Measurements from ENCODE around the gene SMPD4. TPM values are rescaled to one million over a fixed set of nuclear protein-coding genes. Genes with fewer than 3 reads are reported as not detected.
"Not testable (repeated sequence)": the region's sequence is repeated elsewhere in the genome, so short reads cannot be mapped to it uniquely, and the experiment has no call there.

The SMPD4 gene
- total RNA-seq, 4 donors from 2014 or later, result 27.7 to 50.0 (median 37.0) TPM

GRCh38 chr2:130150181-130151144, 30.9 kb downstream of the SMPD4 start:
- H3K36me3 ChIP-seq, result peaks cover 0 to 46% of the 10 kb centered on the region in 2 donors
- ATAC-seq, result peak; percentile 15
- no peaks in the 10 kb centered on the region for H3K27me3 ChIP-seq
- TF ChIP-seq CTCF (IDR thresholded peaks at IDR 0.05), result no peak
- no peak for TF ChIP-seq EP300 (IDR thresholded peaks at IDR 0.05)
- TF ChIP-seq POLR2AphosphoS5 (IDR thresholded peaks at IDR 0.05), result no peak
- no peak for TF ChIP-seq POLR2A (IDR thresholded peaks at IDR 0.05)
- H3K9me3 ChIP-seq, result no peaks in the 10 kb centered on the region
- 85 to 86% methylated on average over 15 to 18 of the region's 23 CpGs for WGBS, 2 donors (ENCODE audit: low coverage in 1 of 2)
- peaks cover 0 to 1% (median 0%) of the 10 kb centered on the region in 3 donors for H3K4me1 ChIP-seq
- no peak overlapping the region for H3K4me3 ChIP-seq
- no peak overlapping the region for H3K27ac ChIP-seq

- peaks cover 0 to 27% of the 10 kb centered on the region in 2 donors for H3K36me3 ChIP-seq
- 30 to 40% methylated on average over 3 to 5 of the region's 6 CpGs for WGBS, 2 donors (ENCODE audit: low coverage in 1 of 2)
- H3K4me3 ChIP-seq, H3K9me3 ChIP-seq, ATAC-seq, H3K27me3 ChIP-seq, H3K27ac ChIP-seq: not testable (repeated sequence)
- H3K4me1 ChIP-seq, result peaks cover 0 to 14% (median 0%) of the 10 kb centered on the region in 3 donors
These were observed 32.9 kb downstream of the SMPD4 start for GRCh38 chr2:130148515-130148914.

- peak within 1 kb of the TSS in 2 of 4 donors; percentile 12 to 43 for H3K27ac ChIP-seq
- peak; percentile 89 for ATAC-seq
- not testable (repeated sequence) for H3K27me3 ChIP-seq, H3K36me3 ChIP-seq, H3K9me3 ChIP-seq
- WGBS, 2 donors (ENCODE audit: low coverage in 1 of 2), result 12 to 36% methylated on average over 5 to 9 of the region's 30 CpGs
- peaks cover 0 to 14% (median 0%) of the 10 kb centered on the region in 3 donors for H3K4me1 ChIP-seq
- peak within 1 kb of the TSS; percentile 30 to 46 for H3K4me3 ChIP-seq
These were observed 36.4 kb downstream of the SMPD4 start, which contains the start of gene CCDC74B for GRCh38 chr2:130145006-130145414. Gene CCDC74B, minus strand, starts transcription at chr2:130145112. Its CDS starts 116 bp downstream, at chr2:130144996.

GRCh38 chr2:130143266-130144039, 37.9 kb downstream of the SMPD4 start:
- H3K9me3 ChIP-seq, H3K27me3 ChIP-seq, H3K36me3 ChIP-seq, H3K27ac ChIP-seq, ATAC-seq: not testable (repeated sequence)
- Histone ChIP-seq H3K4me1 (peaks cover 0 to 14% (median 0%) of the 10 kb centered on the region in 3 donors), H3K4me3 (peak overlapping the region in 1 of 2 donors; percentile 46)
- 0% methylated on average over 1 of the region's 28 CpGs; no CpG with 5 or more reads in 1 of the 2 donors for WGBS, 2 donors (ENCODE audit: low coverage in 1 of 2)

GRCh38 chr2:130142396-130143265, 38.8 kb downstream of the SMPD4 start:
- WGBS, 2 donors (ENCODE audit: low coverage in 1 of 2), result no CpG with 5 or more reads among the region's 13 CpGs
- not testable (repeated sequence) for H3K27me3 ChIP-seq, H3K27ac ChIP-seq, H3K36me3 ChIP-seq, H3K9me3 ChIP-seq, ATAC-seq, H3K4me3 ChIP-seq
- peaks cover 0 to 14% (median 0%) of the 10 kb centered on the region in 3 donors for H3K4me1 ChIP-seq

- no CpG with 5 or more reads among the region's 22 CpGs for WGBS, 2 donors (ENCODE audit: low coverage in 1 of 2)
- not testable (repeated sequence) for ATAC-seq, H3K27me3 ChIP-seq, H3K9me3 ChIP-seq, H3K4me3 ChIP-seq, H3K27ac ChIP-seq, H3K36me3 ChIP-seq
- H3K4me1 ChIP-seq, result peaks cover 0 to 14% (median 0%) of the 10 kb centered on the region in 3 donors
These were observed 39.6 kb downstream of the SMPD4 start for GRCh38 chr2:130141645-130142370.

- not testable (repeated sequence) for H3K4me3 ChIP-seq, H3K9me3 ChIP-seq, H3K27me3 ChIP-seq, H3K36me3 ChIP-seq, ATAC-seq, H3K27ac ChIP-seq
- peaks cover 0 to 14% (median 0%) of the 10 kb centered on the region in 3 donors for H3K4me1 ChIP-seq
- no CpG with 5 or more reads among the region's 6 CpGs for WGBS, 2 donors (ENCODE audit: low coverage in 1 of 2)
These were observed 40.4 kb downstream of the SMPD4 start for GRCh38 chr2:130141002-130141401.

GRCh38 chr2:130140516-130140915, 40.9 kb downstream of the SMPD4 start:
- WGBS, 2 donors (ENCODE audit: low coverage in 1 of 2), result no CpG with 5 or more reads among the region's 7 CpGs
- H3K27ac ChIP-seq, H3K4me3 ChIP-seq, H3K36me3 ChIP-seq, H3K27me3 ChIP-seq, H3K9me3 ChIP-seq, ATAC-seq: not testable (repeated sequence)
- peaks cover 0 to 13% (median 0%) of the 10 kb centered on the region in 3 donors for H3K4me1 ChIP-seq

GRCh38 chr2:130139331-130140280, 41.8 kb downstream of the SMPD4 start:
- WGBS, 2 donors (ENCODE audit: low coverage in 1 of 2), result 40 to 73% methylated on average over 1 to 4 of the region's 30 CpGs
- H3K4me1 ChIP-seq, H3K27ac ChIP-seq, H3K36me3 ChIP-seq, H3K9me3 ChIP-seq, ATAC-seq, H3K27me3 ChIP-seq, H3K4me3 ChIP-seq: not testable (repeated sequence)

All from gastroesophageal sphincter (tissue), 4 donors.